Loucy (cell line): Measurements from ENCODE around the gene TTC7B.

ENCODE experiments used
- H2AFZ ChIP-seq: fragments of 200-600 bp; sonication (generic); 2 replicates; pipeline ENCODE4 v1.6.0; 2016; ENCODE audit warnings: antibody characterized with exemption, mild to moderate bottlenecking, low read length, moderate library complexity
- H3F3A ChIP-seq: fragments of 200-600 bp; 2 replicates; pipeline ENCODE4 v1.6.0; 2016; ENCODE audit warnings: antibody characterized with exemption, low read depth, mild to moderate bottlenecking
- H3K27me3 ChIP-seq: fragments of 200-600 bp; sonication (generic); 2 replicates; pipeline ENCODE4 v1.6.1; 2014; ENCODE audit warnings: low read length, mild to moderate bottlenecking; ENCODE audit not compliant: insufficient read depth, poor library complexity, severe bottlenecking
- H3K36me3 ChIP-seq: fragments of 200-600 bp; sonication (generic); 2 replicates; pipeline ENCODE4 v1.6.1; 2016; ENCODE audit warnings: low read length; ENCODE audit not compliant: insufficient read depth
- H3K4me1 ChIP-seq: fragments of 200-600 bp; sonication (generic); 2 replicates; pipeline ENCODE4 v1.5.1; 2014; ENCODE audit warnings: low read length, mild to moderate bottlenecking; ENCODE audit not compliant: insufficient read depth, poor library complexity, severe bottlenecking
- H3K4me2 ChIP-seq: fragments of 200-600 bp; sonication (generic); 2 replicates; pipeline ENCODE4 v1.6.0; 2014; ENCODE audit warnings: antibody characterized with exemption, low read length, low read depth, mild to moderate bottlenecking; ENCODE audit not compliant: poor library complexity, severe bottlenecking
- H3K4me3 ChIP-seq: fragments of 200-600 bp; sonication (generic); 2 replicates; pipeline ENCODE4 v1.5.1; 2014; ENCODE audit warnings: low read length, mild to moderate bottlenecking, mixed read lengths; ENCODE audit not compliant: poor library complexity, severe bottlenecking
- H3K79me2 ChIP-seq: fragments of 200-600 bp; sonication (generic); 2 replicates; pipeline ENCODE4 v1.6.1; 2014; ENCODE audit warnings: low read length; ENCODE audit not compliant: insufficient read depth
- H3K9ac ChIP-seq: fragments of 200-600 bp; sonication (generic); 2 replicates; pipeline ENCODE4 v1.6.0; 2014; ENCODE audit warnings: mild to moderate bottlenecking, low read depth, low read length, moderate library complexity; ENCODE audit not compliant: poor library complexity, severe bottlenecking
- H3K9me2 ChIP-seq: fragments of 200-600 bp; sonication (generic); replicated peaks from 2 replicates; pipeline ENCODE4 v1.6.1; 2016; ENCODE audit warnings: low read depth, low read length, mixed read lengths
- H3K9me3 ChIP-seq: fragments of 200-600 bp; sonication (generic); 2 replicates; pipeline ENCODE4 v1.6.1; 2014; ENCODE audit warnings: mild to moderate bottlenecking, antibody characterized with exemption, low read length, low read depth; ENCODE audit not compliant: insufficient read depth
- H4K20me1 ChIP-seq: fragments of 200-600 bp; sonication (generic); 2 replicates; pipeline ENCODE4 v1.6.0; 2014; ENCODE audit warnings: antibody characterized with exemption, low read length, mild to moderate bottlenecking; ENCODE audit not compliant: insufficient read depth, poor library complexity, severe bottlenecking
- CTCF ChIP-seq: fragments of 200-600 bp; sonication (generic); conservative IDR thresholded peaks from 2 replicates; pipeline ENCODE4 v1.5.1; 2014; ENCODE audit warnings: mild to moderate bottlenecking, antibody characterized with exemption, low read length
- EZH2phosphoT487 ChIP-seq: fragments of 200-600 bp; IDR thresholded peaks from 2 replicates; pipeline ENCODE4 v1.6.1; 2018; ENCODE audit warnings: antibody characterized with exemption, mild to moderate bottlenecking, moderate library complexity, borderline replicate concordance

TTC7B gene

DNA sequence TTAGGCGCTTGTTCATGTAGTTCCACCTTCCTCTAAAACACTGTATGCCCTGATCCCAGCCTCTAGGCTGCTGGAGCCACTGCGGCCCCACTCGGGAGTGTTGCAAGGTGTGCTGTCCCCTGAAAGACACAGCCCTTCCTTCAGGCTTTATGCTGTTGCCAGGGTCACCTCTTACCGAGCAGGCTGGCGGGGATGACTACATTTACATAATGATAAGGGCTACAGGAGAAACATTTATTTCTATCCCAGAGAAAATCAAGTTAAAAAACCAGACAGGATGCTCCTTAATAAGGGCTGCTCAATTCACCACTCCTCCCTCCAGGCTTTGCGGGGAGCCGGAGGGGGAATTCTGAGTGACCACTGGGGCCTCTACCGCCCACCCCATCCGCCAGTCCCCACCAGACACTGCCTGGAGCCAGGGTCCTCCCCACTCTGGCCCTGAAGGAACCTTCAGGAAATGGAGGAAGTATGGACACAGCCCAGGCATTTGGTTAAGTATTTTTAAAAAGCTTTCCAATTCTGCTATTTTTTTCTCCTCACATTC, 200.6 kb downstream of the TTC7B start:
- Histone ChIP-seq H3K9me3 (no peaks in the 10 kb centered on the region), H2AFZ (no peak overlapping the region), H3K27me3 (no peaks in the 10 kb centered on the region), H3K4me2 (no peak overlapping the region), H3K4me1 (no peaks in the 10 kb centered on the region), H3K79me2 (no peaks in the 10 kb centered on the region), H3K36me3 (no peaks in the 10 kb centered on the region; the same call in 1 of the 2 replicates), H4K20me1 (no peaks in the 10 kb centered on the region), H3K4me3 (no peak overlapping the region), H3K9me2 (no peaks in the 10 kb centered on the region), H3F3A (no peaks in the 10 kb centered on the region), H3K9ac (no peak overlapping the region)
- TF ChIP-seq CTCF (no peak), EZH2phosphoT487 (no peak)

DNA sequence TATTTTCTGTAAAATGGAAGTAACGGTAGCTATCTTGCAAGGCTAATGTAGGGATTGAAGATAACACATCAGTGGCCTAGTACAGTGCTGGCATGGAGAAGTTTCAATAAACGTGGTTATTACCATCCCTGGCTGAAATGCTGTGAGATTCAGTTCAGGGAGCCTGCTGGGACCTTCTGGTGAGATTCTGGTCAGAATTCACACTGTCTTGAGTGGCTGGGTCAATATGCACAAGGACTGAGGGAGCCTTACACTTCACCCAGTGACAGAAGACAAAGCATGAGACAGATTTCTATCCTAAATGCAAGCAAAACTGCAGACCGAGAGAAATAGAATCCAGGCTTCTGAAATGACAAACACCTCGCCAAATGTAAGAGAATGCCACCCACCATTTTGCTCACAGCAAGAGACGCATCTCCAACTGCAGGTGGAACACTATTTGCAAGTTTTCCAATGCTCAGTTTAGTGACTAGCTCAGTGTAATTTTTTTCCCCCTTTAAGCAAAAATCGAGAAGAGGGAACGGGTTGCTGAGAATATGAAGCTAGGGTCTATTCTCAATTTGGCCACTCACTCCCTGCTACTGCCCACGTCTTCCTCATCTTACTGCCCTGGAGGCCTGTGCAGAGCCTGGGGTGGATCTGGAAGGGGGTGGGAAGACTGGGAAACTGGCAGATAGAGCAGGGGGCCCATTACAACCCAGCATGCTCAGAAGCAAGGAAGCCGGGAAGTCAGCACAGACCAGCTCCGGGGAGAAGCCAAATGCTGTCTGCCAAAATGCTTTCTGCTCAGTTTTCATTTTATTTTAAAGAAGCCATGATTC, 201.3 kb downstream of the TTC7B start:
- Histone ChIP-seq H3K9me2 (no peaks in the 10 kb centered on the region), H3K4me2 (no peak overlapping the region), H3K79me2 (no peaks in the 10 kb centered on the region), H3K36me3 (peaks cover 5% of the 10 kb centered on the region; the same call in 1 of the 2 replicates), H3K9me3 (no peaks in the 10 kb centered on the region), H3K4me1 (no peaks in the 10 kb centered on the region), H3K27me3 (no peaks in the 10 kb centered on the region), H4K20me1 (no peaks in the 10 kb centered on the region), H3K4me3 (no peak overlapping the region), H2AFZ (no peak overlapping the region), H3F3A (no peaks in the 10 kb centered on the region), H3K9ac (no peak overlapping the region)
- no peak for TF ChIP-seq EZH2phosphoT487
- no peak for TF ChIP-seq CTCF

GRCh38 chr14:90613997-90614396, 202.2 kb downstream of the TTC7B start:
- peaks cover 6% of the 10 kb centered on the region; the same call in 1 of the 2 replicates for H3K36me3 ChIP-seq
- H3K4me1 ChIP-seq = no peaks in the 10 kb centered on the region
- TF ChIP-seq CTCF (no peak), EZH2phosphoT487 (no peak)
- H3K4me2 ChIP-seq = no peak overlapping the region
- H2AFZ ChIP-seq = no peak overlapping the region
- no peaks in the 10 kb centered on the region for H3F3A ChIP-seq
- no peaks in the 10 kb centered on the region for H4K20me1 ChIP-seq
- H3K4me3 ChIP-seq = no peak overlapping the region
- no peaks in the 10 kb centered on the region for H3K27me3 ChIP-seq
- no peaks in the 10 kb centered on the region for H3K9me3 ChIP-seq
- no peaks in the 10 kb centered on the region for H3K9me2 ChIP-seq
- H3K79me2 ChIP-seq = no peaks in the 10 kb centered on the region
- H3K9ac ChIP-seq = no peak overlapping the region
